Measurements from ENCODE around the gene TMPRSS11A. TPM values are rescaled to one million over a fixed set of nuclear protein-coding genes. Genes with fewer than 3 reads are reported as not detected.

The TMPRSS11A gene
- total and polyA plus RNA-seq, 8 donors: 0.73 to 17.5 TPM; not detected in 6

DNA sequence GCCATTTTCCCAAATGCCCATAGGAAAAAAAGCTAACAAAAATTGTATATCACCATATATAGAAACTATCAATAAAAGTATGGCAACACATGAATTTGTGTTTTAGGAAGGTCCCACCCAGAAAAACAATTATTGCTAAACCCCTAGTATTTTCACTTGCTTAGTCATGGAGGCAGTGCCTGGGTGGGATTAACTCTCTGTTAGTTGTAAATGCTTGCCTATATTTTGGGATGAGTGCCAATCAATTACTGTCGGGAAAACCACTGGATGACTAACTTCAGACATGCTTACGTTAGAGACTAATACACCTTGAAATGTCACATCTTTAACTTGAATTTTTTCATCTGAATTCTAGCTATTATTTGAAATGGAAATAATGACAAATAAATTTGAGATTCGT lies 33.9 kb downstream of the TMPRSS11A start:
- Histone ChIP-seq H3K9me3 (peaks cover 0 to 5% (median 0%) of the 10 kb centered on the region in 4 donors), H3K27me3 (no peaks in the 10 kb centered on the region), H3K4me3 (no peak overlapping the region), H3K36me3 (no peaks in the 10 kb centered on the region), H3K27ac (no peak overlapping the region), H3K4me1 (no peaks in the 10 kb centered on the region)
- WGBS, 5 donors: 62 to 73% (median 70%) methylated on average over 3 of the region's 3 CpGs
- no peak for DNase-seq
- TF ChIP-seq POLR2A (IDR thresholded peaks at IDR 0.05) (no peak), POLR2AphosphoS5 (IDR thresholded peaks at IDR 0.05) (no peak), EP300 (IDR thresholded peaks at IDR 0.05) (no peak)
- TF ChIP-seq, protein P1, sequence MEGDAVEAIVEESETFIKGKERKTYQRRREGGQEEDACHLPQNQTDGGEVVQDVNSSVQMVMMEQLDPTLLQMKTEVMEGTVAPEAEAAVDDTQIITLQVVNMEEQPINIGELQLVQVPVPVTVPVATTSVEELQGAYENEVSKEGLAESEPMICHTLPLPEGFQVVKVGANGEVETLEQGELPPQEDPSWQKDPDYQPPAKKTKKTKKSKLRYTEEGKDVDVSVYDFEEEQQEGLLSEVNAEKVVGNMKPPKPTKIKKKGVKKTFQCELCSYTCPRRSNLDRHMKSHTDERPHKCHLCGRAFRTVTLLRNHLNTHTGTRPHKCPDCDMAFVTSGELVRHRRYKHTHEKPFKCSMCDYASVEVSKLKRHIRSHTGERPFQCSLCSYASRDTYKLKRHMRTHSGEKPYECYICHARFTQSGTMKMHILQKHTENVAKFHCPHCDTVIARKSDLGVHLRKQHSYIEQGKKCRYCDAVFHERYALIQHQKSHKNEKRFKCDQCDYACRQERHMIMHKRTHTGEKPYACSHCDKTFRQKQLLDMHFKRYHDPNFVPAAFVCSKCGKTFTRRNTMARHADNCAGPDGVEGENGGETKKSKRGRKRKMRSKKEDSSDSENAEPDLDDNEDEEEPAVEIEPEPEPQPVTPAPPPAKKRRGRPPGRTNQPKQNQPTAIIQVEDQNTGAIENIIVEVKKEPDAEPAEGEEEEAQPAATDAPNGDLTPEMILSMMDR (IDR thresholded peaks at IDR 0.05): no peak
- intact Hi-C loops (cut with DNase I; ENCODE audit: low total_unique reads): no loop called here

DNA sequence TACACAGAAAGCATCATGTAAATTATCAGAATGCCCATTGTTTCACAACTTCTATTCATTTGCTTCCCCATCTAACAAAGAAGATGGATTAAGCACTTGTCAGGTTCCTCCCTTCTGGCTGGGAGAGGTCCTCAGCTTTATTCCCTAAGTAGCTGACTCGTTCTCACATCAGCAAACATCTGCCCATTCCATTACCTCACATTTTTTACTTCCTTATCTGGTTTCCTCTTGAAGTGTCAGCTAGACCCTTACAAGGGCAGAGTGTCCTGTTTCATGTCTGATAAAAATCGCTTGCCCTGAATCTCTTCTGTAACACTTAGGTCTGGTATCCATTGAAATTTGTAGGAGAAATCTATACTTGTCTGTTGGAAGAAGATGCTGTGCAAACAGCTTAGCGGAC lies 34.7 kb downstream of the TMPRSS11A start:
- no peaks in the 10 kb centered on the region for H3K4me1 ChIP-seq
- peak in 1 of 2 donors; percentile 18 for DNase-seq
- WGBS, 5 donors: 11 to 23% (median 20%) methylated on average over 3 of the region's 3 CpGs
- peaks cover 0 to 5% (median 0%) of the 10 kb centered on the region in 4 donors for H3K9me3 ChIP-seq
- no peaks in the 10 kb centered on the region for H3K27me3 ChIP-seq
- H3K4me3 ChIP-seq: no peak overlapping the region
- TF ChIP-seq, protein P1 (IDR thresholded peaks at IDR 0.05): no peak
- TF ChIP-seq POLR2A (IDR thresholded peaks at IDR 0.05) (no peak), POLR2AphosphoS5 (IDR thresholded peaks at IDR 0.05) (no peak), EP300 (IDR thresholded peaks at IDR 0.05) (no peak)
- no peak overlapping the region for H3K27ac ChIP-seq
- intact Hi-C loops (cut with DNase I; ENCODE audit: low total_unique reads): no loop called here
- H3K36me3 ChIP-seq: no peaks in the 10 kb centered on the region

DNA sequence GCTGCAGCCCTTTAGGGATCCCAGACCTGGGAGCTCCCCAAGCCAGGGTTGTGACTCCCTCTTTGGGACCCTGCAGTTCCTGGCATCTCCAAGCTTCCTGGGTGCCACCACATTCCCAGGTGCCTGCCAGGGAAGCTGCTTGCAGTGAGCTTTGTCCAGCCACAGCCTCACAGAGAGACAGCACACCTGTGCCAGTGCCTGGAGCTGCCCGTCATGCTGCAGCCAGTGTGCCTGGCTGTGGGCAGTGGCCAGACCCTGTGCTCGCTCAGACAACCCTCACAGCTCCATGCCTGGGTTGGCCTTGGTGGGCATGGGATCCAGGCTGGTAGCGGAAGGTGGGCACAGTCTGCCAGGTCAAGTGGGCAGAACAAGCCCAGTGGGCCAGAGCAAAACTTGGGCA lies 36.0 kb downstream of the TMPRSS11A start:
- intact Hi-C loops (cut with DNase I; ENCODE audit: low total_unique reads): no loop called here
- TF ChIP-seq POLR2AphosphoS5 (IDR thresholded peaks at IDR 0.05) (no peak), EP300 (IDR thresholded peaks at IDR 0.05) (no peak), POLR2A (IDR thresholded peaks at IDR 0.05) (no peak)
- TF ChIP-seq, protein P1 (IDR thresholded peaks at IDR 0.05): no peak
- Histone ChIP-seq H3K4me3 (no peak overlapping the region), H3K4me1 (no peaks in the 10 kb centered on the region), H3K27ac (no peak overlapping the region), H3K36me3 (no peaks in the 10 kb centered on the region), H3K27me3 (no peaks in the 10 kb centered on the region), H3K9me3 (peaks cover 0 to 5% (median 0%) of the 10 kb centered on the region in 4 donors)
- WGBS, 5 donors: 90 to 100% (median 94%) methylated on average over 1 to 3 of the region's 3 CpGs; no CpG with 5 or more reads in 1 of the 5 donors
- no peak for DNase-seq

DNA sequence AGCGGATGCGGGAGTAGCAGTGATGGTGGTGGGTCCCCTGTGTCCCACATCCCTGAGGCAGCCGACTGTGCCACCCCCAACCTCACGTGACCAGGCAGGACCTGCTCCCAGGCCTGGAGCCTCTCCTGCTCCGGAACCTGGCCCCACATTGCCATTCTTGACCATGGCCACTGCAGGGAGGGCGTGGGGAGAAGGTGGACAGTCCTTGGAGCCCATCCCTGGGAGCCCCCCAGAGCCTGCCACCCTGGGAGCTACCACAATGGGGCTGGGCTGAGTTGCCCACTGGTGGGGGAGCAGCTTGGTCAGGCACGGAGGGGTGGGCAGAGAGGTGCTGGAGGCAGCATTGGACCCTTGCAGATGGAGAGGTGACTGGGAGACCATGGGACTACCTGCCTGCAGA lies 36.8 kb downstream of the TMPRSS11A start:
- Histone ChIP-seq H3K27ac (no peak overlapping the region), H3K4me1 (no peaks in the 10 kb centered on the region), H3K4me3 (no peak overlapping the region), H3K9me3 (peaks cover 0 to 5% (median 0%) of the 10 kb centered on the region in 4 donors), H3K36me3 (no peaks in the 10 kb centered on the region), H3K27me3 (no peaks in the 10 kb centered on the region)
- DNase-seq: no peak
- TF ChIP-seq POLR2AphosphoS5 (IDR thresholded peaks at IDR 0.05): no peak
- no peak for TF ChIP-seq EP300 (IDR thresholded peaks at IDR 0.05)
- TF ChIP-seq, protein P1 (IDR thresholded peaks at IDR 0.05): no peak
- TF ChIP-seq POLR2A (IDR thresholded peaks at IDR 0.05): no peak
- WGBS, 5 donors: 90 to 96% (median 92%) methylated on average over 6 to 7 of the region's 7 CpGs
- intact Hi-C loops (cut with DNase I; ENCODE audit: low total_unique reads): no loop called here
